NCI-H748 (cell line): ENCODE measurements around the gene IDH2.
"Not testable (repeated sequence)": the region's sequence is repeated elsewhere in the genome, so short reads cannot be mapped to it uniquely, and the experiment has no call there.

ENCODE experiments used
- DNase-seq: peaks from one replicate; lab custom pipeline; 2025; ENCODE audit not compliant: unreplicated experiment; lab: John Stamatoyannopoulos, UW

The IDH2 gene

GRCh38 chr15:90085565-90085964 lies 16.7 kb downstream of the IDH2 start:
- DNase-seq = no peak

- DNase-seq = no peak
Measured at GRCh38 chr15:90084876-90085423, 17.3 kb downstream of the IDH2 start.

- DNase-seq = no peak
Measured at GRCh38 chr15:90083954-90084607, 18.2 kb downstream of the IDH2 start.

- no peak for DNase-seq
Measured at GRCh38 chr15:90083419-90083818, 18.8 kb downstream of the IDH2 start.

- DNase-seq = no peak
Measured at GRCh38 chr15:90082140-90082715, 20.0 kb downstream of the IDH2 start.

DNA sequence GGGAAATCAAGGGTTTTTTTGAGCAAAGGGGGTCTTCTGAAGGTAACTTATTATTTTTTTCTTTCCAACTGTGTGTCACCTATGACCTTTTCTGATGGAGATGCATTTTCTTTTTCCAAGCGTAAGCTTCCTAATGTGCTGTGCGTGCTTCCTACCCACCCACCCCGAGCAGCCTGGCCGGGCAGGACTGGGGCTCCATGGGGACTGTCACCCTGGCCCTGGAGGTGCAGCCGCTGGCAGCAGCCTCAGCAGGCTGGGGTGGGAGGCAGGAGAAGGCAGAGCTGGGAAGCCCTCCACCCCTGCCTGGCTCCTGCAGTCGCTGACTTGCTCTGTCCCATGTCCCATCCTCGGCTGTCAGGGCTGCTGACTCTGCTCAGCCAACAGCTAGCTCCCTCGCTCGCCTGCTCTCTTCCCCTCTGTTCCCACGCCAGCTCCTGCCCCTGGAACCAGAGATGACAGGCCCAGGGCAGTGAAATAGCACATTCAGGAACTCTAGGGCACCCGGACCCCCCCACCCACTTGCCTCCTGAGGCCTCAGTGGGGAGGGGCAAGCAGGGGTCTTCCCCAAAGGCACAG lies 21.4 kb downstream of the IDH2 start:
- DNase-seq = no peak

DNA sequence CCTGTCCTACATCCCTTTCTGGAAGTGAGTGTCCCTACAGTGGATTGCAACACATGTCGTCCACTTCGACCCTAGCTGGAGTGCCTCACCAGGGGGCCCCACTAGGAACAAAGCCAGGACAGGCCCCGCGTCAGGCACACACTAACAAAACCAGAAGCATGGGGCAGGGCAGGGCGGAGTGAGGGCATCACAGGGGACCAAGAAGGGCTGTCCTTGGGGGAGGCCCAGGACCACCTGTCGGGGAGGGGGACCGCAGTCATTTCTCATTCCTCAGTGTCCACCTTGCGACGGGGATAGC lies 21.9 kb downstream of the IDH2 start:
- no peak for DNase-seq

GRCh38 chr15:90079619-90080457 lies 22.4 kb downstream of the IDH2 start:
- DNase-seq = no peak

GRCh38 chr15:90078965-90079364 lies 23.3 kb downstream of the IDH2 start:
- no peak for DNase-seq

DNA sequence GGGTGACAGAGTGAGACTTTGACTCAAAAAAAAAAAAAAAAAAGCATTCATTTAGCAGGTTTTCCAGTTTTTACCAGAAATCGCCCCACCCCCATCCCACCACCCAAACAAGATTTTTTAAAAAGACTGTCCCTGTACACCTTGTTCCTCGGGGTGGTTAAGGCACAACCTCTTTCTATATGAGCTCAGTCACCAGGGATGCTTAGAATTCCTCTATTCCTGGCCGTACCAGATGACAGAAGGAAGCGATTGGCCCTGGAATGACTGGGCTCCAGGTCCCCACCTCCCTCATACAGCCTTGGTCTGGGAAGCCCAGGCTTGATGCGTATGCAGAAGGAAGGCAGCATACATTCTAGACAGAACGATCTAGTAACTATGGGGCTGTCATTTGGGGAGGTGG lies 25.6 kb downstream of the IDH2 start:
- no peak for DNase-seq

DNA sequence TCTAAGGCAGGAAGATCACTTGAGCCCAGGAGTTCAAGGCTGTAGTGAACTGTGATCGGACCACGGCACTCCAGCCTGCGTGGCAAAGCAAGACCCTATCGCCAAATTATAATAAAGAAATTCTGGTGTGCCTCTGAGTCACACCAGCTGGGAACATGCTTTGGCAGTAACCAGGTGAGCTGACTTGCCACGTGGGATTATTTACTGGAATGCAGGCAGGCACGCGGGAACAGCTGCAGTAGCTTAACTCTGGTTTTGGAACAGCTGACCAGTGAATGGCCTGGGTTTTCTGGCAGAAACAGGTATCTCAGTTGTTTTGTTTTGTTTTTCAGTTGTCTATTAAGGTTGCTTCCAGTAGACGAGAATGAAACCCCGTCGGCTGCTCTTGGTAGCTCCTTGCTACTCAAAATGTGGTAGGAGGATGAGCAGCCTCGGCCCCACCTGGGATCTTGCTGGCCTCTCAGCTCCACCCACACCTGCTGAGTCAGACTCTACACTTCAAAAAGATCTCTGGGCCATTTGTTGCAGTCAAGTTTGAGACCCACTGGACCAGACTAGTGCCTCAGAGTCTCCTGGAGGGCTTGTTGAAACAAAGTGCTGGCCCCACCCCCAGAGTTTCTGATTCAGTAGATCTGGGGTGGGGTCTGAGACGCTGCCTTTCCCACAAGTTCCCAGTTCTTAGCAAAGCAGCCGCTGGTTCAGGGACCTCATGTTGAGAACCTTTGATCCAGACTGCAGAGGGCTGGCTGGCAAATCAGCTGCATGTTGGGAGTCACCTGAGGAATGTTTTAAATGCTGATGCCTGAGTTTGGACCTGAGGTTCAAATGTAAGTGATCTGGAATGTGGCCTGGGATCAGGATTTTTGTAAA lies 26.6 kb downstream of the IDH2 start:
- DNase-seq = no peak

DNA sequence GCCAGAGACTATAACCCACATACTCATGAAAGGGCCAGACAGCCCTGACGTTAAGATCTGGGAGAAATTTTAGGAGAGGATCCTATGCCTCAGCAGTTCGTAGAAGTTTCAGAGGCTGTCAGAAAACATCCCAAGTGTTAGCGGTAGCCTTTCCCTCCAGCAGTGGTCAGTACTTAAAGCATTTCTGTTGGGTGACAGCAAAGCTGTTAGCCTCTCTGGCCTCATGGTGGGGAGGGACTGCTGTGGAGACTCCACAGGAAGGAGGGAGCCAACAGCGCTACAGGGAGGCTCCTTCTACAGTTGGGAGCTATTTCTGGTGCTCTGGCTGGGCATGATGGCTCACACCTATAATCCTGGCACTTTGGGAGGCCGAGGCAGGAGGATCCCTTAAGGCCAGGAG lies 27.4 kb downstream of the IDH2 start:
- DNase-seq = no peak

GRCh38 chr15:90074023-90074422 lies 28.2 kb downstream of the IDH2 start:
- DNase-seq = no peak

GRCh38 chr15:90072978-90073640 lies 29.2 kb downstream of the IDH2 start:
- DNase-seq = no peak

- DNase-seq = peak; percentile 73
Measured at GRCh38 chr15:90071220-90071807, 31.0 kb downstream of the IDH2 start.

DNA sequence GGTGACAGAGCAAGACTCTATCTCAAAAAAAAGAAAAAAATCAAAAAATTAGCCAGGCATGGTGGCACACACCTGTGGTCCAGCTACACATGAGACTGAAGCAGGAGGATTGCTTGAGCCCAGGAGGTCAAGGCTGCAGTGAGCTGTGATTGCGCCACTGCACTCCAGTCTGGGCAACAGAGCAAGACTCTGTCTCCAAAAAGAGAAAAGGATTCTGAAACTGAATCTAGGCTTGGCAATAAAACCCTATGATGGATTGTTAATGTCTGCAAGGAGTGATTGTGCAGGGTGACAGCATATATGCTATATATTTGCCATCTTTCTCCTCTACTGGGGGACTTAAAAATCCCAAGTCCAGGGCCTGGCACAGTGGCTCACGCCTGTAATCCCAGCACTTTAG lies 31.6 kb downstream of the IDH2 start:
- not testable (repeated sequence) for DNase-seq

DNA sequence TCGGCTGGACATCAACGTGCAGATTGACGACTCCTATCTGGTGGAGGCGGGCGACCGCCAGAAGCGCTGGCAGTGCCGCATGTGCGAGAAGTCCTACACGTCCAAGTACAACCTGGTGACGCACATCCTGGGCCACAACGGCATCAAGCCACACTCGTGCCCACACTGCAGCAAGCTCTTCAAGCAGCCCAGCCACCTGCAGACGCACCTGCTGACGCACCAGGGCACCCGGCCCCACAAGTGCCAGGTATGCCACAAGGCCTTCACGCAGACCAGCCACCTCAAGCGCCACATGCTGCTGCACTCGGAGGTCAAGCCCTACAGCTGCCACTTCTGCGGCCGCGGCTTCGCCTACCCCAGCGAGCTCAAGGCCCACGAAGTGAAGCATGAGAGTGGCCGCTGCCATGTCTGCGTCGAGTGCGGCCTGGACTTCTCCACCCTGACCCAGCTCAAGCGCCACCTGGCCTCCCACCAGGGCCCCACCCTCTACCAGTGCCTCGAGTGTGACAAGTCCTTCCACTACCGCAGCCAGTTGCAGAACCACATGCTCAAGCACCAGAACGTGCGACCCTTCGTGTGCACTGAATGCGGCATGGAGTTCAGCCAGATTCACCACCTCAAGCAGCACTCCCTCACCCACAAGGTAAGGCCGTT lies 34.2 kb downstream of the IDH2 start:
- no peak for DNase-seq

GRCh38 chr15:90067181-90067952 lies 34.9 kb downstream of the IDH2 start:
- DNase-seq = no peak

- no peak for DNase-seq
Measured at GRCh38 chr15:90065682-90066049, 36.6 kb downstream of the IDH2 start.
